CD14-positive monocyte (primary cell): ENCODE measurements around the gene NAPB. TPM values are rescaled to one million over a fixed set of nuclear protein-coding genes. Genes with fewer than 3 reads are reported as not detected.

Experiments
- DNase-seq, 3 donors: peaks; one replicate each; pipeline ENCODE4 v3.0.0-alpha.2; 2011 to 2022
- H2AFZ ChIP-seq: 2 replicates; pipeline ENCODE4 v1.6.0; 2012; ENCODE audit warnings: mild to moderate bottlenecking, low read depth, low read length, inconsistent platforms; ENCODE audit not compliant: insufficient read depth, poor library complexity, severe bottlenecking
- H3K27ac ChIP-seq, 2 donors: 1 replicate in 1 of 2; 2 replicates in 1 of 2; pipeline ENCODE4 v1.5.1; 2012 to 2013; ENCODE audit warnings: low read length in 2 of 2, control low read depth in 1 of 2, inconsistent platforms in 1 of 2, low read depth in 1 of 2, mild to moderate bottlenecking in 1 of 2
- H3K27me3 ChIP-seq, 2 donors: one replicate each; pipeline versions ENCODE4 v1.6.0 to v1.6.1; 2011 to 2013; ENCODE audit warnings: low read length in 2 of 2; ENCODE audit not compliant: control insufficient read depth in 2 of 2, insufficient read depth in 2 of 2
- H3K36me3 ChIP-seq, 2 donors: replicated peaks in 1 of 2; 1 replicate in 1 of 2; 2 replicates in 1 of 2; pipeline versions ENCODE4 v1.5.1 to v1.6.1; 2012 to 2013; ENCODE audit warnings: low read length in 2 of 2, control low read depth in 1 of 2, inconsistent platforms in 1 of 2, mild to moderate bottlenecking in 1 of 2; ENCODE audit not compliant: insufficient read depth in 2 of 2, control insufficient read depth in 1 of 2
- H3K4me1 ChIP-seq, 2 donors: 1 replicate in 1 of 2; 2 replicates in 1 of 2; pipeline versions ENCODE4 v1.5.1 to v1.6.1; 2012 to 2013; ENCODE audit warnings: low read length in 2 of 2, control low read depth in 1 of 2, inconsistent platforms in 1 of 2, mild to moderate bottlenecking in 1 of 2, moderate library complexity in 1 of 2; ENCODE audit not compliant: insufficient read depth in 2 of 2, control insufficient read depth in 1 of 2
- H3K4me2 ChIP-seq: replicated peaks from 2 replicates; pipeline ENCODE3; 2012; ENCODE audit warnings: low read length, moderate library complexity, mild to moderate bottlenecking; ENCODE audit not compliant: poor library complexity, severe bottlenecking; ENCODE audit errors: extremely low read depth
- H3K4me3 ChIP-seq, 3 experiments: fragments of 200-600 bp in 1 of 3; sonication (generic) in 1 of 3; replicated peaks in 1 of 3; 1 replicate in 2 of 3; 2 replicates in 1 of 3; pipeline ENCODE4 v1.5.1; 2011 to 2013; ENCODE audit warnings: low read length in 3 of 3, mild to moderate bottlenecking in 3 of 3, control low read depth in 2 of 3, low read depth in 2 of 3, inconsistent platforms in 1 of 3, moderate library complexity in 1 of 3
- H3K79me2 ChIP-seq: 2 replicates; pipeline ENCODE4 v1.6.0; 2012; ENCODE audit warnings: mild to moderate bottlenecking, control low read depth, inconsistent platforms, low read length, moderate library complexity; ENCODE audit not compliant: insufficient read depth
- H3K9ac ChIP-seq: 2 replicates; pipeline ENCODE4 v1.6.0; 2017; ENCODE audit warnings: low read length, mild to moderate bottlenecking; ENCODE audit not compliant: insufficient read depth, poor library complexity, severe bottlenecking
- H3K9me3 ChIP-seq, 2 donors: replicated peaks in 1 of 2; 1 replicate in 1 of 2; 2 replicates in 1 of 2; pipeline versions ENCODE4 v1.5.1 to v1.6.1; 2012 to 2013; ENCODE audit warnings: low read length in 2 of 2, control low read depth in 1 of 2; ENCODE audit not compliant: control insufficient read depth in 1 of 2, insufficient read depth in 1 of 2
- H4K20me1 ChIP-seq: 2 replicates; pipeline ENCODE4 v1.6.0; 2012; ENCODE audit warnings: mild to moderate bottlenecking, low read length, control low read depth, moderate library complexity; ENCODE audit not compliant: insufficient read depth
- H3K27ac Mint-ChIP-seq, 7 donors: one replicate each; pipeline ENCODE4 v1.8.0; 2020; ENCODE audit warnings: mild to moderate bottlenecking in 7 of 7, mixed read lengths in 7 of 7, moderate library complexity in 6 of 7, inconsistent platforms in 2 of 7
- H3K27me3 Mint-ChIP-seq, 3 donors: one replicate each; pipeline ENCODE4 v1.8.0; 2021 to 2022; ENCODE audit warnings: low read depth in 3 of 3, mild to moderate bottlenecking in 3 of 3, mixed read lengths in 3 of 3, moderate library complexity in 3 of 3, inconsistent platforms in 1 of 3
- H3K36me3 Mint-ChIP-seq, 2 donors: one replicate each; pipeline ENCODE4 v1.8.0; 2020; ENCODE audit warnings: mixed read lengths in 2 of 2, inconsistent platforms in 1 of 2, mild to moderate bottlenecking in 1 of 2
- H3K4me1 Mint-ChIP-seq: one replicate; pipeline ENCODE4 v1.8.0; 2020; ENCODE audit warnings: mild to moderate bottlenecking, mixed read lengths
- H3K4me3 Mint-ChIP-seq, 2 donors: one replicate each; pipeline ENCODE4 v1.8.0; 2020; ENCODE audit warnings: mild to moderate bottlenecking in 2 of 2, mixed read lengths in 2 of 2, moderate library complexity in 1 of 2
- H3K9me3 Mint-ChIP-seq, 7 donors: one replicate each; pipeline ENCODE4 v1.8.0; 2020 to 2022; ENCODE audit warnings: mixed read lengths in 7 of 7, mild to moderate bottlenecking in 6 of 7, moderate library complexity in 6 of 7, inconsistent platforms in 2 of 7
- CTCF ChIP-seq: fragments of 200-600 bp; IDR thresholded peaks from one replicate; pipeline ENCODE4 v1.8.0; 2022; ENCODE audit warnings: antibody characterized with exemption, mild to moderate bottlenecking
- WGBS: methylation state at CpG from one replicate; pipeline ENCODE4 v1.1.5; 2013; ENCODE audit warnings: missing lambda C conversion rate; ENCODE audit not compliant: insufficient coverage; 5-methylcytosine and 5-hydroxymethylcytosine counted together
- intact Hi-C, 2 donors: fragments of 100-400 bp; cut with micrococcal nuclease; formaldehyde crosslinking; loops; one replicate each; pipeline versions ENCODE4 v1.15.0 to v1.15.1; 2023
- polyA plus RNA-seq, 3 donors: library from polyadenylated mRNA; depleted of rRNA in 1 of 3; unstranded in 2 of 3; stranded (reverse) in 1 of 3; fragments of 300-500 nt in 2 of 3; fragments of >200 nt in 1 of 3; fragmentation: Illumina TruSeq in 2 of 3; gene quantifications; 1 replicate in 2 of 3; 2 replicates in 1 of 3; pipeline ENCODE4 v1.2.3, GENCODE V29; 2012 to 2021

Gene NAPB
- polyA plus RNA-seq, 3 donors, result 2.4 to 6.3 (median 2.6) TPM

- Histone ChIP-seq H3K9ac (no peak overlapping the region), H4K20me1 (no peaks in the 10 kb centered on the region), H3K4me3 (no peak overlapping the region), H3K79me2 (no peaks in the 10 kb centered on the region), H3K4me1 (no peaks in the 10 kb centered on the region), H3K27ac (no peak overlapping the region), H3K4me2 (no peak overlapping the region), H3K36me3 (peaks cover 30 to 91% of the 10 kb centered on the region in 2 donors), H3K9me3 (no peaks in the 10 kb centered on the region), H2AFZ (no peak overlapping the region), H3K27me3 (no peaks in the 10 kb centered on the region)
- no peak for DNase-seq
- no peak overlapping the region for H3K4me3 Mint-ChIP-seq
- peaks cover 3% of the 10 kb centered on the region for H3K4me1 Mint-ChIP-seq
- H3K27me3 Mint-ChIP-seq, result peaks cover 0 to 1% (median 0%) of the 10 kb centered on the region in 3 donors
- intact Hi-C loops, result no loop called here
- 100% methylated on average over 1 of the region's 6 CpGs for WGBS
- TF ChIP-seq CTCF, result no peak
- H3K36me3 Mint-ChIP-seq, result peaks cover 73 to 84% of the 10 kb centered on the region in 2 donors
- no peak overlapping the region for H3K27ac Mint-ChIP-seq
- peaks cover 0 to 16% (median 6%) of the 10 kb centered on the region in 7 donors for H3K9me3 Mint-ChIP-seq
Measured at GRCh38 chr20:23386304-23387117, 34.8 kb downstream of the NAPB start.

GRCh38 chr20:23381876-23382275 lies 39.4 kb downstream of the NAPB start:
- intact Hi-C loops, result no loop called here
- H3K4me2 ChIP-seq, result no peak overlapping the region
- Mint-ChIP-seq H3K9me3 (peaks cover 0 to 16% (median 5%) of the 10 kb centered on the region in 7 donors), H3K27ac (peak overlapping the region in 1 of 7 donors; percentile 44), H3K36me3 (peaks cover 71 to 82% of the 10 kb centered on the region in 2 donors), H3K4me3 (no peak overlapping the region), H3K4me1 (peaks cover 3% of the 10 kb centered on the region), H3K27me3 (no peaks in the 10 kb centered on the region)
- no peaks in the 10 kb centered on the region for H3K27me3 ChIP-seq
- H3K9ac ChIP-seq, result no peak overlapping the region
- no peaks in the 10 kb centered on the region for H3K79me2 ChIP-seq
- H3K27ac ChIP-seq, result peak overlapping the region in 1 of 2 donors; percentile 9
- H3K4me1 ChIP-seq, result no peaks in the 10 kb centered on the region
- TF ChIP-seq CTCF, result no peak
- no peaks in the 10 kb centered on the region for H4K20me1 ChIP-seq
- no peak overlapping the region for H2AFZ ChIP-seq
- no peaks in the 10 kb centered on the region for H3K9me3 ChIP-seq
- no peak overlapping the region for H3K4me3 ChIP-seq
- peaks cover 46 to 85% of the 10 kb centered on the region in 2 donors for H3K36me3 ChIP-seq
- no peak for DNase-seq
